Measurements from ENCODE around the gene PSMB2.

The PSMB2 gene

GRCh38 chr1:35588197-35588910, 53.0 kb downstream of the PSMB2 start:
- ChIA-PET CTCF (interaction anchor here (0.6 kb wide), 1 partner anchor 36 kb away, joined by 7 read pairs; no protein-coding TSS in a partner anchor), POLR2A (no interaction called here)
- Histone ChIP-seq H3K27ac (ENCODE audit: extremely low read depth, low read depth, low read length) (no peak overlapping the region), H3K4me1 (ENCODE audit: control insufficient read depth, insufficient read depth, low read length) (no peaks in the 10 kb centered on the region), H3K4me3 (ENCODE audit: low read depth, low read length) (no peak overlapping the region), H3K9me3 (ENCODE audit: control insufficient read depth, insufficient read depth, low read depth, low read length) (no peaks in the 10 kb centered on the region), H3K36me3 (ENCODE audit: control insufficient read depth in 2 of 2, insufficient read depth in 1 of 2, low read length in 2 of 2) (peaks cover 0 to 12% of the 10 kb centered on the region in 2 experiments; a peak in 1 of 3 replicates)
- TF ChIP-seq ZNF211 (tag by site-specific recombination; IDR thresholded peaks at IDR 0.05; ENCODE audit: low read depth) (no peak), KLF10 (tag by site-specific recombination; IDR thresholded peaks at IDR 0.05) (no peak), KLF17 (tag by site-specific recombination; IDR thresholded peaks at IDR 0.05) (no peak), ZNF670 (tag by site-specific recombination; IDR thresholded peaks at IDR 0.05; ENCODE audit: low read depth) (no peak), ZNF580 (tag by site-specific recombination; IDR thresholded peaks at IDR 0.05) (no peak), ZNF561 (tag by site-specific recombination; IDR thresholded peaks at IDR 0.05; ENCODE audit: borderline replicate concordance) (no peak), ZBTB26 (tag by site-specific recombination; optimal IDR thresholded peaks at IDR 0.05) (no peak), ZNF157 (tag by site-specific recombination; IDR thresholded peaks at IDR 0.05) (no peak), ZNF747 (tag by site-specific recombination; IDR thresholded peaks at IDR 0.05) (no peak), KLF1 (tag by site-specific recombination; IDR thresholded peaks at IDR 0.05) (no peak), ZEB2 (tag by site-specific recombination; IDR thresholded peaks at IDR 0.05) (no peak), ZNF37A (tag by site-specific recombination; IDR thresholded peaks at IDR 0.05) (no peak), ZNF433 (tag by site-specific recombination; IDR thresholded peaks at IDR 0.05; ENCODE audit: low read depth) (no peak), ZNF76 (tag by site-specific recombination; IDR thresholded peaks at IDR 0.05; ENCODE audit: borderline replicate concordance, low read depth) (no peak), ZSCAN18 (tag by site-specific recombination; IDR thresholded peaks at IDR 0.05) (no peak), EGR2 (tag by site-specific recombination; IDR thresholded peaks at IDR 0.05; ENCODE audit: low read depth) (no peak)

- no peak overlapping the region for H3K4me3 ChIP-seq (ENCODE audit: low read depth, low read length)
- ChIA-PET POLR2A (no interaction called here), CTCF (interaction anchor here (1.1 kb wide), 1 partner anchor 16 kb away, joined by 3 read pairs; no protein-coding TSS in a partner anchor)
- TF ChIP-seq WT1 (tag by site-specific recombination; IDR thresholded peaks at IDR 0.05) (no peak), ZNF560 (tag by site-specific recombination; IDR thresholded peaks at IDR 0.05; ENCODE audit: borderline replicate concordance) (no peak), TRIM28 (IDR thresholded peaks at IDR 0.05; ENCODE audit: borderline replicate concordance, low read length) (no peak), ZNF174 (tag by site-specific recombination; IDR thresholded peaks at IDR 0.05) (no peak), ZNF510 (tag by site-specific recombination; IDR thresholded peaks at IDR 0.05; ENCODE audit: insufficient replicate concordance) (no peak), RBAK (tag by site-specific recombination; IDR thresholded peaks at IDR 0.05) (no peak), ZNF785 (tag by site-specific recombination; IDR thresholded peaks at IDR 0.05) (no peak)
- H3K9me3 ChIP-seq (ENCODE audit: control insufficient read depth, insufficient read depth, low read depth, low read length) = no peaks in the 10 kb centered on the region
- H3K4me1 ChIP-seq (ENCODE audit: control insufficient read depth, insufficient read depth, low read length) = no peaks in the 10 kb centered on the region
- no peak overlapping the region for H3K27ac ChIP-seq (ENCODE audit: extremely low read depth, low read depth, low read length)
- H3K36me3 ChIP-seq (ENCODE audit: control insufficient read depth in 2 of 2, insufficient read depth in 1 of 2, low read length in 2 of 2) = peaks cover 0 to 9% of the 10 kb centered on the region in 2 experiments; a peak in 1 of 3 replicates
Measured at GRCh38 chr1:35587736-35588135, 53.6 kb downstream of the PSMB2 start.

Measured in HEK293 (cell line).